HepG2 (cell line): ENCODE measurements around the gene ZCCHC8. TPM values are rescaled to one million over a fixed set of nuclear protein-coding genes. Genes with fewer than 3 reads are reported as not detected.

ENCODE experiments used
- PITX1 ChIP-seq: sonication (generic); formaldehyde crosslinking; IDR thresholded peaks from 2 replicates; pipeline ENCODE4 v1.5.1; 2020; ENCODE audit warnings: mild to moderate bottlenecking, missing genetic modification reagents
- YEATS4 ChIP-seq: sonication (generic); formaldehyde crosslinking; IDR thresholded peaks from 2 replicates; pipeline ENCODE4 v1.4.0; 2020; ENCODE audit warnings: missing genetic modification reagents, borderline replicate concordance
- ZFP36 ChIP-seq: fragments of 150-350 bp; IDR thresholded peaks from 2 replicates; pipeline ENCODE4 v1.6.1; 2018; ENCODE audit warnings: borderline replicate concordance, low read length, low read depth; ENCODE audit not compliant: partially characterized antibody
- ZNF30 ChIP-seq: sonication (generic); formaldehyde crosslinking; IDR thresholded peaks from 2 replicates; pipeline ENCODE4 v1.5.0; 2020; ENCODE audit warnings: mild to moderate bottlenecking, missing genetic modification reagents
- ZNF34 ChIP-seq: sonication (generic); formaldehyde crosslinking; IDR thresholded peaks from 2 replicates; pipeline ENCODE4 v1.4.0; 2020; ENCODE audit warnings: mild to moderate bottlenecking, missing genetic modification reagents, borderline replicate concordance
- ZNF616 ChIP-seq: sonication (generic); formaldehyde crosslinking; IDR thresholded peaks from 2 replicates; pipeline ENCODE4 v1.5.0; 2020; ENCODE audit warnings: low read depth, mild to moderate bottlenecking, missing genetic modification reagents
- polyA plus RNA-seq, 8 experiments: library from polyadenylated mRNA; depleted of rRNA in 3 of 8; stranded (reverse) in 7 of 8; unstranded in 1 of 8; fragments of >200 nt; fragmentation: Illumina TruSeq in 4 of 8; extraction: Trizol in 4 of 8; gene quantifications; 2 replicates each; pipeline versions ENCODE4 v1.2.1 to v1.2.3, GENCODE V29; 2011 to 2016; ENCODE audit warnings: low read depth in 4 of 8, missing spikeins in 1 of 8, mixed read lengths in 1 of 8; ENCODE audit not compliant: insufficient read depth in 1 of 8
- total RNA-seq, 5 experiments: library from RNA; depleted of rRNA; stranded (reverse); fragments of >200 nt; fragmentation: Illumina TruSeq; extraction: Trizol; gene quantifications; 2 replicates each; pipeline ENCODE4 v1.2.3, GENCODE V29; 2016; ENCODE audit warnings: low read depth in 1 of 5
- TF ChIP-seq, protein P1 (sequence below), 2 experiments: fragments of 450-650 bp in 1 of 2; sonication (generic) in 1 of 2; formaldehyde crosslinking; IDR thresholded peaks; 2 replicates each; pipeline versions ENCODE4 v1.5.0 to v1.8.0; 2020 to 2022; ENCODE audit warnings: mild to moderate bottlenecking in 1 of 2, missing genetic modification reagents in 1 of 2
- TF ChIP-seq, protein P2 (sequence below): sonication (generic); formaldehyde crosslinking; IDR thresholded peaks from 2 replicates; pipeline ENCODE4 v1.5.1; 2020; ENCODE audit warnings: missing genetic modification reagents, mild to moderate bottlenecking, borderline replicate concordance
- TF ChIP-seq, protein P3 (sequence below): sonication (generic); formaldehyde crosslinking; IDR thresholded peaks from 2 replicates; pipeline ENCODE4 v1.5.1; 2020; ENCODE audit warnings: mild to moderate bottlenecking, missing genetic modification reagents, borderline replicate concordance
- TF ChIP-seq, protein P4 (sequence below): sonication (generic); formaldehyde crosslinking; IDR thresholded peaks from 2 replicates; pipeline ENCODE4 v1.8.0; 2022; ENCODE audit warnings: missing genetic modification reagents, mild to moderate bottlenecking, moderate library complexity, borderline replicate concordance
- TF ChIP-seq, protein P5 (sequence below): sonication (generic); formaldehyde crosslinking; IDR thresholded peaks from 2 replicates; pipeline ENCODE4 v1.4.0; 2020; ENCODE audit warnings: low read depth, mild to moderate bottlenecking, missing genetic modification reagents

The ZCCHC8 gene
- total and polyA plus RNA-seq, 2 of the 13 experiments (the other 11 are each of a cell fraction or from before 2014, with no cell fraction given) = 18.6 to 20.9 TPM

DNA sequence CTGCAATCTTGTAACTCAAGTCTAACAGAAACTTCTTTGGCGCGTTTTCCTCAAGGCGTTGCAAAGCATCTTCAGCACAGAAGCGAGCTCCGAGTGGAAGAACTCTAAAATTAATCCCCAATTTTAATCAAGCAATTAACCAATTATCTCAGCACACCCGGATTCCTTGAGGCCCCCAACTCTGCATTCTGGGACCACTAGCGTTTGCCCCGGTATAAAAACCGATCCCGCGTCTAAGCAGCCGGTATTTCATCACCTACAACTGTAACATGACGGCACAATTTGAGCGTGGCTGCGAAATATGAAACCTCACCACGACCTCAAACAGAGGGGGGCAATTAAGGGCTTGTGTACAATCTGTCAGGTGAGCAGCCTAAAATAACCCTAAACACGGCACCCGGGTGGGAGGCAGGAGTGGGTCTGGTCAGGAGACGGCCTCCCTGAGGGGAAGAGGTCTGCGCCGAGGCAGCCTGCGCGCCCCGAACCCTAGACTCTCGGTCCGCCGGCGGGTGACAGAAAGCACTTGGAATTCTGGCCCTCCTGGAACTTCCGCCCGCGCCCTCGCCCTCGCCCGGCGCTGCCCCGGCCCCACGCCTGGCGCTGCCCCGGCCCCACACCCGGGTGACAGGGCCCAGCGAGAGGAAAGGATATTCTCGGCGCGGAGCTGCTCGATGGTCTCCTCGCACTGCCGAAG lies 594 bp downstream of the ZCCHC8 start (continued):
- TF ChIP-seq, protein P1, sequence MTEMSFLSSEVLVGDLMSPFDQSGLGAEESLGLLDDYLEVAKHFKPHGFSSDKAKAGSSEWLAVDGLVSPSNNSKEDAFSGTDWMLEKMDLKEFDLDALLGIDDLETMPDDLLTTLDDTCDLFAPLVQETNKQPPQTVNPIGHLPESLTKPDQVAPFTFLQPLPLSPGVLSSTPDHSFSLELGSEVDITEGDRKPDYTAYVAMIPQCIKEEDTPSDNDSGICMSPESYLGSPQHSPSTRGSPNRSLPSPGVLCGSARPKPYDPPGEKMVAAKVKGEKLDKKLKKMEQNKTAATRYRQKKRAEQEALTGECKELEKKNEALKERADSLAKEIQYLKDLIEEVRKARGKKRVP (CRISPR knock-in tag; IDR thresholded peaks at IDR 0.05) = peak in 1 of 2 experiments; percentile 90; a peak in 2 of 4 replicates
- TF ChIP-seq ZFP36 (no peak), YEATS4 (peak; percentile 81; the same call in 1 of the 2 replicates), PITX1 (CRISPR knock-in tag) (no peak), ZNF30 (no peak), ZNF616 (CRISPR knock-in tag) (no peak), ZNF34 (CRISPR knock-in tag) (no peak)
- TF ChIP-seq, protein P2, sequence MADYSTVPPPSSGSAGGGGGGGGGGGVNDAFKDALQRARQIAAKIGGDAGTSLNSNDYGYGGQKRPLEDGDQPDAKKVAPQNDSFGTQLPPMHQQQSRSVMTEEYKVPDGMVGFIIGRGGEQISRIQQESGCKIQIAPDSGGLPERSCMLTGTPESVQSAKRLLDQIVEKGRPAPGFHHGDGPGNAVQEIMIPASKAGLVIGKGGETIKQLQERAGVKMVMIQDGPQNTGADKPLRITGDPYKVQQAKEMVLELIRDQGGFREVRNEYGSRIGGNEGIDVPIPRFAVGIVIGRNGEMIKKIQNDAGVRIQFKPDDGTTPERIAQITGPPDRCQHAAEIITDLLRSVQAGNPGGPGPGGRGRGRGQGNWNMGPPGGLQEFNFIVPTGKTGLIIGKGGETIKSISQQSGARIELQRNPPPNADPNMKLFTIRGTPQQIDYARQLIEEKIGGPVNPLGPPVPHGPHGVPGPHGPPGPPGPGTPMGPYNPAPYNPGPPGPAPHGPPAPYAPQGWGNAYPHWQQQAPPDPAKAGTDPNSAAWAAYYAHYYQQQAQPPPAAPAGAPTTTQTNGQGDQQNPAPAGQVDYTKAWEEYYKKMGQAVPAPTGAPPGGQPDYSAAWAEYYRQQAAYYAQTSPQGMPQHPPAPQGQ (CRISPR knock-in tag) = no peak
- TF ChIP-seq, protein P3, sequence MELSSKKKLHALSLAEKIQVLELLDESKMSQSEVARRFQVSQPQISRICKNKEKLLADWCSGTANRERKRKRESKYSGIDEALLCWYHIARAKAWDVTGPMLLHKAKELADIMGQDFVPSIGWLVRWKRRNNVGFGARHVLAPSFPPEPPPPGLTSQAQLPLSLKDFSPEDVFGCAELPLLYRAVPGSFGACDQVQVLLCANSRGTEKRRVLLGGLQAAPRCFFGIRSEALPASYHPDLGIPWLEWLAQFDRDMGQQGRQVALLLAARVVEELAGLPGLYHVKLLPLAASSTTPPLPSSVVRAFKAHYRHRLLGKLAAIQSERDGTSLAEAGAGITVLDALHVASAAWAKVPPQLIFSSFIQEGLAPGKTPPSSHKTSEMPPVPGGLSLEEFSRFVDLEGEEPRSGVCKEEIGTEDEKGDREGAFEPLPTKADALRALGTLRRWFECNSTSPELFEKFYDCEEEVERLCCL (CRISPR knock-in tag) = no peak
- TF ChIP-seq, protein P4, sequence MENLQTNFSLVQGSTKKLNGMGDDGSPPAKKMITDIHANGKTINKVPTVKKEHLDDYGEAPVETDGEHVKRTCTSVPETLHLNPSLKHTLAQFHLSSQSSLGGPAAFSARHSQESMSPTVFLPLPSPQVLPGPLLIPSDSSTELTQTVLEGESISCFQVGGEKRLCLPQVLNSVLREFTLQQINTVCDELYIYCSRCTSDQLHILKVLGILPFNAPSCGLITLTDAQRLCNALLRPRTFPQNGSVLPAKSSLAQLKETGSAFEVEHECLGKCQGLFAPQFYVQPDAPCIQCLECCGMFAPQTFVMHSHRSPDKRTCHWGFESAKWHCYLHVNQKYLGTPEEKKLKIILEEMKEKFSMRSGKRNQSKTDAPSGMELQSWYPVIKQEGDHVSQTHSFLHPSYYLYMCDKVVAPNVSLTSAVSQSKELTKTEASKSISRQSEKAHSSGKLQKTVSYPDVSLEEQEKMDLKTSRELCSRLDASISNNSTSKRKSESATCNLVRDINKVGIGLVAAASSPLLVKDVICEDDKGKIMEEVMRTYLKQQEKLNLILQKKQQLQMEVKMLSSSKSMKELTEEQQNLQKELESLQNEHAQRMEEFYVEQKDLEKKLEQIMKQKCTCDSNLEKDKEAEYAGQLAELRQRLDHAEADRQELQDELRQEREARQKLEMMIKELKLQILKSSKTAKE (CRISPR knock-in tag) = no peak
- TF ChIP-seq, protein P5, sequence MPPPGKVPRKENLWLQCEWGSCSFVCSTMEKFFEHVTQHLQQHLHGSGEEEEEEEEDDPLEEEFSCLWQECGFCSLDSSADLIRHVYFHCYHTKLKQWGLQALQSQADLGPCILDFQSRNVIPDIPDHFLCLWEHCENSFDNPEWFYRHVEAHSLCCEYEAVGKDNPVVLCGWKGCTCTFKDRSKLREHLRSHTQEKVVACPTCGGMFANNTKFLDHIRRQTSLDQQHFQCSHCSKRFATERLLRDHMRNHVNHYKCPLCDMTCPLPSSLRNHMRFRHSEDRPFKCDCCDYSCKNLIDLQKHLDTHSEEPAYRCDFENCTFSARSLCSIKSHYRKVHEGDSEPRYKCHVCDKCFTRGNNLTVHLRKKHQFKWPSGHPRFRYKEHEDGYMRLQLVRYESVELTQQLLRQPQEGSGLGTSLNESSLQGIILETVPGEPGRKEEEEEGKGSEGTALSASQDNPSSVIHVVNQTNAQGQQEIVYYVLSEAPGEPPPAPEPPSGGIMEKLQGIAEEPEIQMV = peak; percentile 51
- TF ChIP-seq, all 625 proteins: peak for 92
